Stomach (tissue), 9 donors: Measurements from ENCODE around the gene PRR33. TPM values are rescaled to one million over a fixed set of nuclear protein-coding genes. Genes with fewer than 3 reads are reported as not detected.
A peak's percentile ranks its signal among the peaks of the same experiment; 100 is the strongest.

Source experiments
- DNase-seq, 2 donors: peaks; one replicate each; pipeline versions ENCODE4 v3.0.0 to v3.0.0-alpha.2; 2013 to 2019
- H3K27ac ChIP-seq, 5 donors: fragments of 200-600 bp in 4 of 5; sonication (generic) in 4 of 5; one replicate each; pipeline ENCODE4 v1.5.1; 2013 to 2019; ENCODE audit warnings: mild to moderate bottlenecking in 1 of 5, moderate library complexity in 1 of 5
- H3K27me3 ChIP-seq, 3 donors: fragments of 200-600 bp; sonication (generic); one replicate each; pipeline ENCODE4 v1.5.1; 2017 to 2019; ENCODE audit warnings: mixed run types in 1 of 3
- H3K36me3 ChIP-seq, 4 donors: fragments of 200-600 bp; sonication (generic); 1 replicate in 3 of 4; 2 replicates in 1 of 4; pipeline ENCODE4 v1.5.1; 2016 to 2019
- H3K4me1 ChIP-seq, 4 donors: fragments of 200-600 bp; sonication (generic); one replicate each; pipeline ENCODE4 v1.5.1; 2016 to 2019
- H3K4me3 ChIP-seq, 4 donors: fragments of 200-600 bp; sonication (generic) in 3 of 4; one replicate each; pipeline ENCODE4 v1.5.1; 2016 to 2019; ENCODE audit warnings: mild to moderate bottlenecking in 1 of 4
- H3K9me3 ChIP-seq, 4 donors: fragments of 200-600 bp; sonication (generic); one replicate each; pipeline ENCODE4 v1.5.1; 2016 to 2019
- CTCF ChIP-seq, 7 experiments: fragments of 450-650 bp in 4 of 7; fragments of 200-600 bp in 3 of 7; sonication (generic) in 3 of 7; IDR thresholded peaks; one replicate each; pipeline ENCODE4 v1.5.1; 2016 to 2019; ENCODE audit warnings: antibody characterized with exemption in 7 of 7, control low read depth in 2 of 7, mild to moderate bottlenecking in 1 of 7
- EP300 ChIP-seq: sonication (generic); formaldehyde crosslinking; IDR thresholded peaks from one replicate; pipeline ENCODE4 v1.6.1; 2017; ENCODE audit warnings: antibody characterized with exemption
- POLR2A ChIP-seq, 4 donors: fragments of 450-650 bp; IDR thresholded peaks; one replicate each; pipeline ENCODE4 v1.6.1; 2016; ENCODE audit warnings: antibody characterized with exemption in 4 of 4, control low read depth in 2 of 4, mild to moderate bottlenecking in 1 of 4, moderate library complexity in 1 of 4
- POLR2AphosphoS5 ChIP-seq, 3 donors: sonication (generic); formaldehyde crosslinking; IDR thresholded peaks; one replicate each; pipeline ENCODE4 v1.6.1; 2016; ENCODE audit warnings: antibody characterized with exemption in 3 of 3
- WGBS, 5 donors: extraction: QIAGEN DNeasy Blood & Tissue Kit in 3 of 5; methylation state at CpG; one replicate each; pipeline versions ENCODE4 v1.1.5 to v1.1.7; 2013 to 2018; 5-methylcytosine and 5-hydroxymethylcytosine counted together
- intact Hi-C: fragments of 100-400 bp; cut with DNase I; formaldehyde crosslinking; loops from one replicate; pipeline ENCODE4 v1.15.1; 2023; ENCODE audit warnings: low total_unique reads
- polyA plus RNA-seq, 3 donors: library from polyadenylated mRNA; stranded (reverse); fragments of 200-250 nt; gene quantifications; one replicate each; pipeline ENCODE4 v1.2.3, GENCODE V29; 2013
- total RNA-seq, 5 donors: library from RNA; depleted of rRNA; stranded (reverse); fragments of >200 nt; gene quantifications; one replicate each; pipeline versions ENCODE4 v1.1.0 to v1.2.3, GENCODE V29; 2014 to 2016
- donor health status: healthy with polysubstance abuse.
- donor health status: Bipolar disorder and iron deficiency.
- donor health status: healthy.

PRR33 gene
- total and polyA plus RNA-seq, 8 donors = 0.03 TPM; not detected in 7

- Histone ChIP-seq H3K4me1 (peaks cover 0 to 10% (median 8%) of the 10 kb centered on the region in 4 donors), H3K27me3 (peaks cover 0 to 32% (median 8%) of the 10 kb centered on the region in 3 donors), H3K4me3 (no peak overlapping the region), H3K27ac (peak overlapping the region in 1 of 5 donors; percentile 38), H3K36me3 (no peaks in the 10 kb centered on the region), H3K9me3 (no peaks in the 10 kb centered on the region)
- no peak for DNase-seq
- TF ChIP-seq POLR2A (IDR thresholded peaks at IDR 0.05) (no peak), EP300 (no peak), CTCF (IDR thresholded peaks at IDR 0.05) (no peak), POLR2AphosphoS5 (IDR thresholded peaks at IDR 0.05) (no peak)
- intact Hi-C loops = loop anchor here (1.0 kb wide), 1 partner anchor 23 kb away; no protein-coding TSS in a partner anchor
- 67 to 92% (median 72%) methylated on average over 7 to 14 of the region's 14 CpGs for WGBS, 5 donors
Observed at GRCh38 chr11:1916132-1916985, 24.7 kb upstream of the PRR33 start.

GRCh38 chr11:1915795-1916131 is 24.1 kb upstream of the PRR33 start:
- Histone ChIP-seq H3K27ac (no peak overlapping the region), H3K4me1 (peaks cover 0 to 10% (median 6%) of the 10 kb centered on the region in 4 donors), H3K4me3 (no peak overlapping the region), H3K36me3 (no peaks in the 10 kb centered on the region), H3K9me3 (no peaks in the 10 kb centered on the region), H3K27me3 (peaks cover 0 to 26% (median 2%) of the 10 kb centered on the region in 3 donors)
- DNase-seq = no peak
- TF ChIP-seq EP300 (no peak), POLR2A (IDR thresholded peaks at IDR 0.05) (no peak), CTCF (IDR thresholded peaks at IDR 0.05) (no peak), POLR2AphosphoS5 (IDR thresholded peaks at IDR 0.05) (no peak)
- intact Hi-C loops = loop anchor here (1.0 kb wide), 1 partner anchor 22 kb away; no protein-coding TSS in a partner anchor
- WGBS, 5 donors = 85 to 96% (median 94%) methylated on average over 2 of the region's 2 CpGs

GRCh38 chr11:1913271-1914060 is 21.8 kb upstream of the PRR33 start:
- 86 to 89% (median 88%) methylated on average over 26 to 31 of the region's 31 CpGs for WGBS, 5 donors
- H3K27me3 ChIP-seq = peaks cover 0 to 11% (median 0%) of the 10 kb centered on the region in 3 donors
- DNase-seq = no peak
- no peak overlapping the region for H3K27ac ChIP-seq
- H3K9me3 ChIP-seq = no peaks in the 10 kb centered on the region
- intact Hi-C loops = loop anchor here (2.0 kb wide), 1 partner anchor 21 kb away; no protein-coding TSS in a partner anchor
- TF ChIP-seq EP300 (no peak), POLR2AphosphoS5 (IDR thresholded peaks at IDR 0.05) (no peak), POLR2A (IDR thresholded peaks at IDR 0.05) (no peak), CTCF (IDR thresholded peaks at IDR 0.05) (no peak)
- H3K36me3 ChIP-seq = no peaks in the 10 kb centered on the region
- no peak overlapping the region for H3K4me3 ChIP-seq
- peaks cover 0 to 10% (median 6%) of the 10 kb centered on the region in 4 donors for H3K4me1 ChIP-seq

- Histone ChIP-seq H3K4me3 (no peak overlapping the region), H3K27me3 (peaks cover 0 to 16% (median 0%) of the 10 kb centered on the region in 3 donors), H3K27ac (peak overlapping the region in 1 of 5 donors; percentile 30), H3K9me3 (no peaks in the 10 kb centered on the region), H3K36me3 (no peaks in the 10 kb centered on the region), H3K4me1 (peaks cover 0 to 7% (median 2%) of the 10 kb centered on the region in 4 donors)
- 79 to 84% (median 83%) methylated on average over 13 of the region's 13 CpGs for WGBS, 5 donors
- no peak for DNase-seq
- intact Hi-C loops = loop anchor here (2.0 kb wide), 1 partner anchor 22 kb away; no protein-coding TSS in a partner anchor
- no peak for TF ChIP-seq POLR2A (IDR thresholded peaks at IDR 0.05)
- TF ChIP-seq EP300 = no peak
- no peak for TF ChIP-seq CTCF (IDR thresholded peaks at IDR 0.05)
- TF ChIP-seq POLR2AphosphoS5 (IDR thresholded peaks at IDR 0.05) = no peak
Observed at GRCh38 chr11:1912289-1912878, 20.7 kb upstream of the PRR33 start.
